ENCODE data around the gene ZP1.

Gene ZP1

GRCh38 chr11:60841797-60842667, 25.3 kb upstream of the ZP1 start, which contains the start of gene CCDC86 (continued):
- TF ChIP-seq ZNF76 (tag by site-specific recombination; IDR thresholded peaks at IDR 0.05; ENCODE audit: borderline replicate concordance, low read depth) (peak; percentile 85; the same call in 1 of the 2 replicates), ZFP41 (tag by site-specific recombination; IDR thresholded peaks at IDR 0.05; ENCODE audit: borderline replicate concordance) (no peak), ZNF404 (tag by site-specific recombination; IDR thresholded peaks at IDR 0.05) (no peak), GLI4 (tag by site-specific recombination; IDR thresholded peaks at IDR 0.05) (no peak), OVOL3 (tag by site-specific recombination; IDR thresholded peaks at IDR 0.05) (no peak), ZNF610 (tag by site-specific recombination; IDR thresholded peaks at IDR 0.05; ENCODE audit: borderline replicate concordance) (no peak), ZNF530 (tag by site-specific recombination; IDR thresholded peaks at IDR 0.05; ENCODE audit: low read depth) (no peak), ZBTB20 (tag by site-specific recombination; IDR thresholded peaks at IDR 0.05) (peak; percentile 21; the same call in 1 of the 2 replicates), SETDB1 (IDR thresholded peaks at IDR 0.05; ENCODE audit: insufficient read length, low read length) (no peak), HOXC10 (CRISPR knock-in tag; IDR thresholded peaks at IDR 0.05) (no peak), SALL2 (tag by site-specific recombination; IDR thresholded peaks at IDR 0.05; ENCODE audit: borderline replicate concordance) (no peak), TSHZ1 (tag by site-specific recombination; IDR thresholded peaks at IDR 0.05; ENCODE audit: borderline replicate concordance) (no peak), TRIM28 (IDR thresholded peaks at IDR 0.05; ENCODE audit: borderline replicate concordance, low read length) (no peak), ZSCAN5A (tag by site-specific recombination; IDR thresholded peaks at IDR 0.05) (no peak), RBAK (tag by site-specific recombination; IDR thresholded peaks at IDR 0.05) (no peak), ZNF2 (tag by site-specific recombination; IDR thresholded peaks at IDR 0.05) (no peak), ZNF10 (tag by site-specific recombination; IDR thresholded peaks at IDR 0.05) (no peak), REST (tag by site-specific recombination; IDR thresholded peaks at IDR 0.05) (no peak), ZNF548 (tag by site-specific recombination; IDR thresholded peaks at IDR 0.05) (no peak), ZNF266 (tag by site-specific recombination; IDR thresholded peaks at IDR 0.05; ENCODE audit: low read depth) (no peak), PRDM2 (tag by site-specific recombination; IDR thresholded peaks at IDR 0.05; ENCODE audit: borderline replicate concordance) (no peak)

Data from HEK293 (cell line).